Activated B cell treated with CpG ODN at 0.5 μM for 24 hours (primary cell): ENCODE data around the gene MYORG. TPM values are rescaled to one million over a fixed set of nuclear protein-coding genes. Genes with fewer than 3 reads are reported as not detected.

ENCODE experiments used
- ATAC-seq: fragments of 200-7000 bp; cut with Tn5 transposase; one replicate; pipeline ENCODE4 v1.10.0; 2021; ENCODE audit warnings: low read depth, mild to moderate bottlenecking, moderate library complexity
- CTCF ChIA-PET: fragments of 350-600 bp; sonication (Branson Sonifier 250); formaldehyde crosslinking; loops from one replicate; lab custom pipeline; 2021; ENCODE audit warnings: antibody characterized with exemption; lab: Charles Lee
- POLR2A ChIA-PET: fragments of 350-600 bp; sonication (Branson Sonifier 250); formaldehyde crosslinking; loops from one replicate; lab custom pipeline; 2021; ENCODE audit warnings: antibody characterized with exemption; lab: Charles Lee
- DNase-seq: peaks from one replicate; pipeline ENCODE4 v3.0.0; 2022
- H3K27ac Mint-ChIP-seq: one replicate; pipeline ENCODE4 v1.8.0; 2020; ENCODE audit warnings: mixed read lengths
- H3K27me3 Mint-ChIP-seq: one replicate; pipeline ENCODE4 v1.8.0; 2021; ENCODE audit warnings: mixed read lengths
- H3K36me3 Mint-ChIP-seq: one replicate; pipeline ENCODE4 v1.8.0; 2021; ENCODE audit warnings: low read depth, mixed read lengths
- H3K4me1 Mint-ChIP-seq: one replicate; pipeline ENCODE4 v1.8.0; 2021; ENCODE audit warnings: mixed read lengths
- H3K4me3 Mint-ChIP-seq: one replicate; pipeline ENCODE4 v1.8.0; 2020; ENCODE audit warnings: mild to moderate bottlenecking, mixed read lengths
- H3K9me3 Mint-ChIP-seq: one replicate; pipeline ENCODE4 v1.8.0; 2020; ENCODE audit warnings: mixed read lengths
- CTCF ChIP-seq: fragments of 200-600 bp; IDR thresholded peaks from one replicate; pipeline ENCODE4 v1.8.0; 2022; ENCODE audit warnings: antibody characterized with exemption, mild to moderate bottlenecking
- intact Hi-C: fragments of 100-400 bp; cut with micrococcal nuclease; formaldehyde crosslinking; loops from one replicate; pipeline ENCODE4 v1.15.1; 2024
- total RNA-seq: library from RNA; stranded (reverse); gene quantifications from 2 replicates; pipeline ENCODE4 v1.2.3, GENCODE V29; 2022

Gene MYORG
- total RNA-seq, 1 donor from 2014 or later = 0.24 TPM

DNA sequence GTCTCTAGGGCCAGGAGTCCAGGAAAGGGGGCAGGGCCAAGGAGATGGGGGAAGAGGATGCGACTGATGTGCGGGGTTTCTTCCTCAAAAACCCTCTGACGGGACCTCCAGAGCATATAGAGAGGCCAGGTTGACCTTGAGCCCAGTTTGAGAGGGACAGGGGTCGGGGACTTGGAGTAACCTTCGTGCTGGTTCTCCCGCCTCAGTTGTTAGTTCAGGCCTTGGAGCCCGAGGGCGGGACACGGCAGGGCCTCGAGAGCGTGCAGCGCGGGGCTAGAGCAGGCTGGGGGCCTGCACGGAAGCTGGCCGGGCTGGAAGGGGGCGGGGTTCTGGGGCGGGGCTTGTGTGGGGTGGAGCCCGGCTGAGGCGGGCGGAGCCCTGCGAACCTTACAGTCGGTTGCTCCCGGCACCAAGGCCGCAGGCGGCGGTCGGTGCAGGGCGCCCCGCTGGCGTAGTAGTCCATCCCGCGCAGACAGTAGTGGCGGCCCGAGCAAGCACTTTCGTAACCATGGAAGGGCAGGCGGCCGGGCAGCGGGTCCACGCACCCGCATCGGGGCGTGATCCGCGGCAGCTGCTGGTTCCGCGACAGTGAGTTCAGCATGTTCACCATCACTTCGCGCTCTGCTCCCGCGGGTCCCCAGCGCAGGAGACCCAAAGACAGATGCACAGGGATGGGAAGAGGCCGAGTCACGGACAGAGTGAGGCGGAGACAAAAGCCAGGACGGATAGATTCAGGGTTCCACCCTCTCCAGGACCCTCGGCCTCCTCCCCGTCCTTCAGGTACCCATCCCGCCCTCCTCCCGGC, 4.0 kb upstream of the MYORG start:
- no peaks in the 10 kb centered on the region for H3K36me3 Mint-ChIP-seq
- H3K27ac Mint-ChIP-seq = peak overlapping the region; percentile 9
- intact Hi-C loops = loop anchor here (1.0 kb wide), 2 partner anchors 78 to 143 kb away; partner anchors contain the start of genes DNAI1 and FAM219A
- ChIA-PET CTCF (interaction anchor here (2.5 kb wide), 1 partner anchor 23 kb away, joined by 11 read pairs; no protein-coding TSS in a partner anchor), POLR2A (interaction anchor here (0.5 to 1.2 kb wide), 3 partner anchors 50 to 316 kb away, joined by 3 to 6 read pairs (median 4); no protein-coding TSS in a partner anchor)
- TF ChIP-seq CTCF = no peak
- ATAC-seq = peak; percentile 48
- H3K9me3 Mint-ChIP-seq = no peaks in the 10 kb centered on the region
- H3K27me3 Mint-ChIP-seq = peaks cover 2% of the 10 kb centered on the region
- H3K4me1 Mint-ChIP-seq = peaks cover 38% of the 10 kb centered on the region
- DNase-seq = peak; percentile 69
- peak overlapping the region; percentile 89 for H3K4me3 Mint-ChIP-seq

- no peak for DNase-seq
- Mint-ChIP-seq H3K27ac (peak overlapping the region; percentile 9), H3K27me3 (peaks cover 2% of the 10 kb centered on the region), H3K36me3 (no peaks in the 10 kb centered on the region), H3K4me1 (peaks cover 42% of the 10 kb centered on the region), H3K9me3 (no peaks in the 10 kb centered on the region), H3K4me3 (peak overlapping the region; percentile 89)
- ChIA-PET POLR2A (interaction anchor here (0.6 to 1.2 kb wide), 2 partner anchors 50 to 246 kb away, joined by 3 to 4 read pairs; no protein-coding TSS in a partner anchor), CTCF (interaction anchor here (2.5 kb wide), 1 partner anchor 24 kb away, joined by 11 read pairs; no protein-coding TSS in a partner anchor)
- no peak for ATAC-seq
- intact Hi-C loops = loop anchor here (1.0 kb wide), 2 partner anchors 78 to 143 kb away; partner anchors contain the start of genes DNAI1 and FAM219A
- TF ChIP-seq CTCF = no peak
These were observed 3.4 kb upstream of the MYORG start for GRCh38 chr9:34380034-34380510.

- POLR2A ChIA-PET = interaction anchor here (0.6 to 1.2 kb wide), 2 partner anchors 49 kb away, joined by 3 read pairs; no protein-coding TSS in a partner anchor
- TF ChIP-seq CTCF = peak; percentile 77
- CTCF ChIA-PET = interaction anchor here (0.7 to 2.5 kb wide), 8 partner anchors 24 to 255 kb away, joined by 3 to 11 read pairs (median 4); no protein-coding TSS in a partner anchor
- no peaks in the 10 kb centered on the region for H3K36me3 Mint-ChIP-seq
- DNase-seq (peak; percentile 74), ATAC-seq (peak; percentile 35)
- H3K27me3 Mint-ChIP-seq = peaks cover 2% of the 10 kb centered on the region
- peaks cover 42% of the 10 kb centered on the region for H3K4me1 Mint-ChIP-seq
- H3K9me3 Mint-ChIP-seq = no peaks in the 10 kb centered on the region
- intact Hi-C loops = loop anchor here (1.0 to 5.0 kb wide), 11 partner anchors 79 to 757 kb away; partner anchors contain the start of genes DNAI1, FAM219A, RPP25L and SIGMAR1
- H3K27ac Mint-ChIP-seq = peak overlapping the region; percentile 19
- H3K4me3 Mint-ChIP-seq = peak overlapping the region; percentile 89
These were observed 2.8 kb upstream of the MYORG start for GRCh38 chr9:34379334-34380033.

DNA sequence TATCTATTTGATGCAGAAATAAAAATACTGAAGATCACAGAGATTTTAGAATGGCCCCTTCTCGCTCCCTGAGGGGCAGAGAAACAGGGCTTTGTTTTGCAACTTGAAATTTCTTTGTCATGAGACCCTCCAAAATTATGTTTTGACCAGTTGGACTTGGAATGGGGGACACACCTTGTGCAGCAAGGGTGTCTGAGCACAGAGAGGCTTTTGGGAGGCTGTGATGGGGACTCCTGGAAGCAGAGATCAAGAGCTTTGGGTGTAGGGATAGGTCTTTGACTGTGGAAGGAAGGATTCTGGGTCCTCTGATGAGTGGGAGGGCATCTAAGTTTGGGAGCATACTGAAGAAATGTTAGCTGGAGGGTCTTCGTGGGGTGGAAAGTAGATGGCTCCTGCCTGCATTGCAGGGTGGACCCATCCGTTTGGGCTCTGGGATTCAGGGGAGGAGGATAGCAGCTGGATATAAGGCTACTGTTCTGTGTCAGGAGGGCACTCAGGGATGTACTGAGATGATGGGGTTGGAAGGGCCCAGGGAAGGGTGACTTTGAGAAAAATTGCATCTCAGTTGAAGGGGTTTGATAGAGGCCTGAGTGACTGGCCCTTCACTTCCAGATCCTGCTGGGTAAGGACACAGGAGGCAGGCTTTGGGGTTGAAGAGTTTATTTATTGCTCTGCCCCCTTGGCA, 1.8 kb upstream of the MYORG start:
- Mint-ChIP-seq H3K4me3 (peak overlapping the region; percentile 44), H3K27me3 (peaks cover 2% of the 10 kb centered on the region), H3K36me3 (no peaks in the 10 kb centered on the region), H3K27ac (no peak overlapping the region), H3K4me1 (peaks cover 42% of the 10 kb centered on the region), H3K9me3 (no peaks in the 10 kb centered on the region)
- DNase-seq (no peak), ATAC-seq (no peak)
- ChIA-PET POLR2A (interaction anchor here (0.6 to 0.7 kb wide), 2 partner anchors 48 to 1269 kb away, joined by 3 read pairs; no protein-coding TSS in a partner anchor), CTCF (interaction anchor here (0.7 to 3.8 kb wide), 11 partner anchors 25 to 256 kb away, joined by 3 to 13 read pairs (median 3); no protein-coding TSS in a partner anchor)
- intact Hi-C loops = loop anchor here (1.0 to 5.0 kb wide), 9 partner anchors 122 to 756 kb away; partner anchors contain the start of genes RPP25L, SIGMAR1 and UBAP2
- no peak for TF ChIP-seq CTCF
